ENCODE results near the gene KLHL22. TPM values are rescaled to one million over a fixed set of nuclear protein-coding genes. Genes with fewer than 3 reads are reported as not detected.

KLHL22 gene
- total and polyA plus RNA-seq, 2 donors (not counting 3 experiments of a cell fraction or from before 2014, with no cell fraction given): 24.2 to 33.6 TPM

GRCh38 chr22:20448630-20449029, 47.0 kb downstream of the KLHL22 start:
- DNase-seq (ENCODE audit: low read depth, low spot score) (no peak), FAIRE-seq (no peak)
- Histone ChIP-seq H3K9ac (replicated peaks; ENCODE audit: extremely low read depth, insufficient read depth, low read length) (no peak overlapping the region), H3K79me2 (ENCODE audit: control insufficient read depth, insufficient read depth, low read length) (no peaks in the 10 kb centered on the region), H3K27ac (ENCODE audit: insufficient read depth, low read depth, low read length) (no peak overlapping the region), H2AFZ (ENCODE audit: low read depth, low read length) (no peak overlapping the region), H3K4me1 (ENCODE audit: control insufficient read depth, extremely low read depth, insufficient read depth, low read length) (no peaks in the 10 kb centered on the region), H4K20me1 (replicated peaks; ENCODE audit: control insufficient read depth, extremely low read depth, insufficient read depth, low read length) (no peaks in the 10 kb centered on the region), H3K4me2 (ENCODE audit: insufficient read depth, low read length) (no peak overlapping the region), H3K36me3 (ENCODE audit: control insufficient read depth in 2 of 2, extremely low read depth in 1 of 2, insufficient read depth in 2 of 2, low read length in 2 of 2) (no peaks in the 10 kb centered on the region), H3K27me3 (ENCODE audit: control insufficient read depth in 2 of 2, insufficient read depth in 2 of 2, low read length in 2 of 2) (no peaks in the 10 kb centered on the region), H3K4me3 (replicated peaks in 1 of 3; ENCODE audit: insufficient read depth in 1 of 3, low read depth in 1 of 3, low read length in 3 of 3) (no peak overlapping the region), H3K9me1 (replicated peaks; ENCODE audit: control insufficient read depth, extremely low read depth, insufficient read depth, low read length) (no peaks in the 10 kb centered on the region), H3K9me3 (replicated peaks; ENCODE audit: control insufficient read depth, insufficient read depth, low read length) (no peaks in the 10 kb centered on the region)
- intact Hi-C loops (cut with micrococcal nuclease): no loop called here
- dilution Hi-C loops (cut with MboI; ENCODE audit: extremely low pct_ligation_motif_present, low sequenced_read_pairs): no loop called here
- BruUV-seq (replicated peaks): no TSS peak
- TF ChIP-seq POLR2AphosphoS5 (IDR thresholded peaks at IDR 0.05; ENCODE audit: insufficient read depth, low read depth, low read length): no peak
- no peak for TF ChIP-seq CTCF (IDR thresholded peaks at IDR 0.05; ENCODE audit: extremely low read depth in 1 of 2, insufficient read depth in 1 of 2, low read depth in 1 of 2, low read length in 2 of 2)
- no peak for TF ChIP-seq EZH2 (IDR thresholded peaks at IDR 0.05; ENCODE audit: borderline replicate concordance, low read depth, low read length, severe bottlenecking)
- no peak for TF ChIP-seq JUN (IDR thresholded peaks at IDR 0.05; ENCODE audit: borderline replicate concordance, insufficient read depth, insufficient read length, low read depth)
- no peak for TF ChIP-seq POLR2A (IDR thresholded peaks at IDR 0.05; ENCODE audit: low read depth, low read length)
- no peak for TF ChIP-seq GATA2 (IDR thresholded peaks at IDR 0.05; ENCODE audit: insufficient read depth, insufficient read length, low read depth, low read length)
- no peak for TF ChIP-seq MAX (IDR thresholded peaks at IDR 0.05; ENCODE audit: insufficient read depth, insufficient read length)
- no peak for TF ChIP-seq MYC (IDR thresholded peaks at IDR 0.05; ENCODE audit: low read depth, low read length)
- no peak for TF ChIP-seq FOS (IDR thresholded peaks at IDR 0.05; ENCODE audit: borderline replicate concordance, insufficient read depth, low read length)
- ChIA-PET POLR2A (no interaction called here), CTCF (interaction anchor here (1.2 to 1.7 kb wide), 2 partner anchors 10 to 30 kb away, joined by 6 to 7 read pairs; no protein-coding TSS in a partner anchor)

Measured in endothelial cell of umbilical vein (primary cell).